Esophagus muscularis mucosa (tissue), 4 donors: ENCODE data around the gene CNTRL.

Experiments used
- EP300 ChIP-seq: sonication (generic); formaldehyde crosslinking; IDR thresholded peaks from one replicate; pipeline ENCODE4 v1.6.1; 2017; ENCODE audit warnings: antibody characterized with exemption
- POLR2AphosphoS5 ChIP-seq, 2 donors: sonication (generic); formaldehyde crosslinking; IDR thresholded peaks; one replicate each; pipeline ENCODE4 v1.6.1; 2017; ENCODE audit warnings: antibody characterized with exemption in 2 of 2
- TF ChIP-seq, protein P1 (sequence below), 3 experiments: fragments of 200-600 bp in 2 of 3; fragments of 450-650 bp in 1 of 3; sonication (generic) in 2 of 3; IDR thresholded peaks; one replicate each; pipeline ENCODE4 v1.5.1; 2017 to 2019; ENCODE audit warnings: antibody characterized with exemption in 3 of 3, mild to moderate bottlenecking in 2 of 3, moderate library complexity in 1 of 3

DNA sequence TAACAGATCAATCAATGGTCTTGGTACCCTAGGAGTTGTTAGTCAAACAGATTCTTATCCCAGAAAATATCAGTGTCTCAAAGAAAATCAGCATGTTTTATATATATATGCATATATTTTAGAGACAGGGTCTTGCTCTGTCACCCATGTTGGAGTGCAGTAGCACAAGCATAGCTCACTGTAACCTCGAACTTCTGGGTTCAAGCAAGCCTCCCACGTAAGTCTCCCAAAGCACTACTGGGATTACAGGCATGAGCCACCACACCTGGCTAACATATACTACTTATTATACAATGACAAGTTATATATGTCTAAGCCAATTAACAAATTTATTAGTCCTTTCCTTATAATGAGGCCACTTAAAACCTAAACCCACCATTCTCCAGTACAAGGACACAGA, 116.5 kb downstream of the CNTRL start:
- TF ChIP-seq, protein P1, sequence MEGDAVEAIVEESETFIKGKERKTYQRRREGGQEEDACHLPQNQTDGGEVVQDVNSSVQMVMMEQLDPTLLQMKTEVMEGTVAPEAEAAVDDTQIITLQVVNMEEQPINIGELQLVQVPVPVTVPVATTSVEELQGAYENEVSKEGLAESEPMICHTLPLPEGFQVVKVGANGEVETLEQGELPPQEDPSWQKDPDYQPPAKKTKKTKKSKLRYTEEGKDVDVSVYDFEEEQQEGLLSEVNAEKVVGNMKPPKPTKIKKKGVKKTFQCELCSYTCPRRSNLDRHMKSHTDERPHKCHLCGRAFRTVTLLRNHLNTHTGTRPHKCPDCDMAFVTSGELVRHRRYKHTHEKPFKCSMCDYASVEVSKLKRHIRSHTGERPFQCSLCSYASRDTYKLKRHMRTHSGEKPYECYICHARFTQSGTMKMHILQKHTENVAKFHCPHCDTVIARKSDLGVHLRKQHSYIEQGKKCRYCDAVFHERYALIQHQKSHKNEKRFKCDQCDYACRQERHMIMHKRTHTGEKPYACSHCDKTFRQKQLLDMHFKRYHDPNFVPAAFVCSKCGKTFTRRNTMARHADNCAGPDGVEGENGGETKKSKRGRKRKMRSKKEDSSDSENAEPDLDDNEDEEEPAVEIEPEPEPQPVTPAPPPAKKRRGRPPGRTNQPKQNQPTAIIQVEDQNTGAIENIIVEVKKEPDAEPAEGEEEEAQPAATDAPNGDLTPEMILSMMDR (IDR thresholded peaks at IDR 0.05): no peak
- TF ChIP-seq EP300: no peak
- no peak for TF ChIP-seq POLR2AphosphoS5 (IDR thresholded peaks at IDR 0.05)
